ENCODE data around the gene PPL.
"Not testable (repeated sequence)": the region's sequence is repeated elsewhere in the genome, so short reads cannot be mapped to it uniquely, and the experiment has no call there.

PPL gene

GRCh38 chr16:4935241-4935855, 1.6 kb downstream of the PPL start:
- Histone ChIP-seq H3K4me2 (no peak overlapping the region), H3K36me3 (no peaks in the 10 kb centered on the region), H3K9me3 (no peaks in the 10 kb centered on the region), H4K20me1 (peaks cover 16% of the 10 kb centered on the region; the same call in 1 of the 2 replicates), H3K4me1 (no peaks in the 10 kb centered on the region), H3K4me3 (no peak overlapping the region), H3K27ac (no peak overlapping the region), H3K9ac (no peak overlapping the region), H3K27me3 (peaks cover 54% of the 10 kb centered on the region)
- no peak for TF ChIP-seq Cebpa-rat (IDR thresholded peaks at IDR 0.05)

- Histone ChIP-seq H3K36me3 (no peaks in the 10 kb centered on the region), H3K27ac (no peak overlapping the region), H3K4me1 (no peaks in the 10 kb centered on the region), H3K4me2 (no peak overlapping the region), H3K4me3 (no peak overlapping the region), H3K27me3 (peaks cover 54% of the 10 kb centered on the region), H4K20me1 (peaks cover 16% of the 10 kb centered on the region; the same call in 1 of the 2 replicates), H3K9ac (no peak overlapping the region), H3K9me3 (no peaks in the 10 kb centered on the region)
- no peak for TF ChIP-seq Cebpa-rat (IDR thresholded peaks at IDR 0.05)
Measured at GRCh38 chr16:4934591-4934990, 2.4 kb downstream of the PPL start.

- Histone ChIP-seq H3K27ac (no peak overlapping the region), H3K27me3 (peaks cover 50% of the 10 kb centered on the region), H3K4me2 (no peak overlapping the region), H3K9me3 (no peaks in the 10 kb centered on the region), H3K36me3 (no peaks in the 10 kb centered on the region), H3K9ac (no peak overlapping the region), H3K4me3 (no peak overlapping the region), H3K4me1 (no peaks in the 10 kb centered on the region), H4K20me1 (peaks cover 16% of the 10 kb centered on the region; the same call in 1 of the 2 replicates)
- no peak for TF ChIP-seq Cebpa-rat (IDR thresholded peaks at IDR 0.05)
Measured at GRCh38 chr16:4933871-4934395, 3.0 kb downstream of the PPL start.

- H3K36me3 ChIP-seq = no peaks in the 10 kb centered on the region
- peaks cover 16% of the 10 kb centered on the region; the same call in 1 of the 2 replicates for H4K20me1 ChIP-seq
- H3K4me1 ChIP-seq = no peaks in the 10 kb centered on the region
- no peak overlapping the region for H3K9ac ChIP-seq
- no peak overlapping the region for H3K4me2 ChIP-seq
- peaks cover 45% of the 10 kb centered on the region for H3K27me3 ChIP-seq
- no peak overlapping the region for H3K4me3 ChIP-seq
- no peaks in the 10 kb centered on the region; the same call in 1 of the 2 replicates for H3K9me3 ChIP-seq
- TF ChIP-seq Cebpa-rat (IDR thresholded peaks at IDR 0.05) = no peak
- H3K27ac ChIP-seq = no peak overlapping the region
Measured at GRCh38 chr16:4933433-4933832, 3.5 kb downstream of the PPL start.

GRCh38 chr16:4931381-4931780, 5.6 kb downstream of the PPL start:
- no peaks in the 10 kb centered on the region for H3K4me1 ChIP-seq
- H3K9ac ChIP-seq = no peak overlapping the region
- H3K27me3 ChIP-seq = peaks cover 24% of the 10 kb centered on the region
- H3K27ac ChIP-seq = no peak overlapping the region
- no peak for TF ChIP-seq Cebpa-rat (IDR thresholded peaks at IDR 0.05)
- H3K4me3 ChIP-seq = no peak overlapping the region
- no peak overlapping the region for H3K4me2 ChIP-seq
- H4K20me1 ChIP-seq = peaks cover 2% of the 10 kb centered on the region; the same call in 1 of the 2 replicates
- H3K36me3 ChIP-seq = no peaks in the 10 kb centered on the region
- peaks cover 20% of the 10 kb centered on the region for H3K9me3 ChIP-seq

GRCh38 chr16:4929619-4930018, 7.3 kb downstream of the PPL start:
- peaks cover 29% of the 10 kb centered on the region for H3K9me3 ChIP-seq
- not testable (repeated sequence) for H3K4me2 ChIP-seq, H3K4me3 ChIP-seq, H4K20me1 ChIP-seq, H3K36me3 ChIP-seq, H3K27ac ChIP-seq, H3K27me3 ChIP-seq, H3K4me1 ChIP-seq, H3K9ac ChIP-seq

GRCh38 chr16:4928227-4928626, 8.7 kb downstream of the PPL start:
- Histone ChIP-seq H3K36me3 (no peaks in the 10 kb centered on the region), H3K9me3 (peaks cover 29% of the 10 kb centered on the region), H3K27me3 (no peaks in the 10 kb centered on the region), H4K20me1 (no peaks in the 10 kb centered on the region), H3K4me1 (peaks cover 7% of the 10 kb centered on the region), H3K4me2 (no peak overlapping the region), H3K4me3 (no peak overlapping the region), H3K27ac (no peak overlapping the region), H3K9ac (no peak overlapping the region)
- no peak for TF ChIP-seq Cebpa-rat (IDR thresholded peaks at IDR 0.05)

GRCh38 chr16:4927661-4928060, 9.3 kb downstream of the PPL start:
- no peaks in the 10 kb centered on the region for H3K36me3 ChIP-seq
- H3K4me1 ChIP-seq = peaks cover 7% of the 10 kb centered on the region
- peaks cover 29% of the 10 kb centered on the region for H3K9me3 ChIP-seq
- H3K4me3 ChIP-seq = no peak overlapping the region
- H3K27ac ChIP-seq = no peak overlapping the region
- no peak overlapping the region for H3K9ac ChIP-seq
- H4K20me1 ChIP-seq = no peaks in the 10 kb centered on the region
- H3K4me2 ChIP-seq = no peak overlapping the region
- H3K27me3 ChIP-seq = no peaks in the 10 kb centered on the region
- no peak for TF ChIP-seq Cebpa-rat (IDR thresholded peaks at IDR 0.05)

GRCh38 chr16:4926928-4927327, 10.0 kb downstream of the PPL start:
- Histone ChIP-seq H3K4me1 (peaks cover 7% of the 10 kb centered on the region), H3K36me3 (no peaks in the 10 kb centered on the region), H3K9ac (no peak overlapping the region), H3K9me3 (peaks cover 29% of the 10 kb centered on the region), H4K20me1 (no peaks in the 10 kb centered on the region), H3K4me2 (no peak overlapping the region), H3K27me3 (no peaks in the 10 kb centered on the region), H3K27ac (no peak overlapping the region), H3K4me3 (no peak overlapping the region)
- no peak for TF ChIP-seq Cebpa-rat (IDR thresholded peaks at IDR 0.05)

GRCh38 chr16:4925791-4926190, 11.2 kb downstream of the PPL start:
- Histone ChIP-seq H4K20me1 (no peaks in the 10 kb centered on the region), H3K9me3 (peaks cover 29% of the 10 kb centered on the region), H3K27me3 (no peaks in the 10 kb centered on the region), H3K36me3 (no peaks in the 10 kb centered on the region), H3K4me2 (no peak overlapping the region), H3K27ac (no peak overlapping the region), H3K4me1 (peaks cover 7% of the 10 kb centered on the region), H3K4me3 (no peak overlapping the region), H3K9ac (no peak overlapping the region)
- TF ChIP-seq Cebpa-rat (IDR thresholded peaks at IDR 0.05) = no peak

GRCh38 chr16:4925293-4925607, 11.7 kb downstream of the PPL start:
- Histone ChIP-seq H3K36me3 (no peaks in the 10 kb centered on the region), H3K9me3 (peaks cover 29% of the 10 kb centered on the region), H3K27ac (no peak overlapping the region), H4K20me1 (no peaks in the 10 kb centered on the region), H3K4me1 (peaks cover 7% of the 10 kb centered on the region), H3K9ac (no peak overlapping the region), H3K27me3 (no peaks in the 10 kb centered on the region), H3K4me3 (no peak overlapping the region), H3K4me2 (peak overlapping the region; percentile 19; the same call in 1 of the 2 replicates)
- no peak for TF ChIP-seq Cebpa-rat (IDR thresholded peaks at IDR 0.05)
